ENCODE results near the gene AGPS. TPM values are rescaled to one million over a fixed set of nuclear protein-coding genes. Genes with fewer than 3 reads are reported as not detected.
"Not testable (repeated sequence)": the region's sequence is repeated elsewhere in the genome, so short reads cannot be mapped to it uniquely, and the experiment has no call there.

AGPS gene
- polyA plus RNA-seq, 3 donors, result 7.1 to 26.9 (median 16.7) TPM

- H3K36me3 ChIP-seq (replicated peaks in 1 of 2; ENCODE audit: control insufficient read depth in 1 of 2, insufficient read depth in 2 of 2, low read length in 2 of 2); H3K36me3 Mint-ChIP-seq; DNase-seq; H3K27ac Mint-ChIP-seq; H2AFZ ChIP-seq (ENCODE audit: insufficient read depth, low read depth, low read length, poor library complexity, severe bottlenecking); H3K79me2 ChIP-seq (ENCODE audit: insufficient read depth, low read length); intact Hi-C loops (cut with micrococcal nuclease); H4K20me1 ChIP-seq (ENCODE audit: insufficient read depth, low read length); H3K4me1 ChIP-seq (ENCODE audit: control insufficient read depth in 1 of 2, insufficient read depth in 2 of 2, low read length in 2 of 2); H3K27me3 ChIP-seq (ENCODE audit: control insufficient read depth in 2 of 2, insufficient read depth in 2 of 2, low read length in 2 of 2); H3K9me3 ChIP-seq (replicated peaks in 1 of 2; ENCODE audit: control insufficient read depth in 1 of 2, insufficient read depth in 1 of 2, low read length in 2 of 2); H3K4me3 ChIP-seq (replicated peaks in 1 of 3; ENCODE audit: low read depth in 2 of 3, low read length in 3 of 3); H3K4me2 ChIP-seq (replicated peaks; ENCODE audit: extremely low read depth, low read length, poor library complexity, severe bottlenecking); H3K27me3 Mint-ChIP-seq (ENCODE audit: low read depth in 3 of 3); H3K4me3 Mint-ChIP-seq; H3K9ac ChIP-seq (ENCODE audit: insufficient read depth, low read length, poor library complexity, severe bottlenecking); H3K4me1 Mint-ChIP-seq; H3K27ac ChIP-seq (ENCODE audit: low read depth in 1 of 2, low read length in 2 of 2): not testable (repeated sequence)
- WGBS (ENCODE audit: insufficient coverage), result no CpG with 5 or more reads among the region's 1 CpG
- peaks cover 17 to 37% (median 26%) of the 10 kb centered on the region in 7 donors for H3K9me3 Mint-ChIP-seq
Observed at GRCh38 chr2:177368023-177368422, 24.6 kb upstream of the AGPS start.

GRCh38 chr2:177379354-177379753 is 13.2 kb upstream of the AGPS start:
- Histone ChIP-seq H3K4me1 (ENCODE audit: control insufficient read depth in 1 of 2, insufficient read depth in 2 of 2, low read length in 2 of 2) (peaks cover 0 to 4% of the 10 kb centered on the region in 2 donors), H3K9ac (ENCODE audit: insufficient read depth, low read length, poor library complexity, severe bottlenecking) (no peak overlapping the region), H3K4me3 (replicated peaks in 1 of 3; ENCODE audit: low read depth in 2 of 3, low read length in 3 of 3) (no peak overlapping the region), H3K4me2 (replicated peaks; ENCODE audit: extremely low read depth, low read length, poor library complexity, severe bottlenecking) (no peak overlapping the region), H3K27me3 (ENCODE audit: control insufficient read depth in 2 of 2, insufficient read depth in 2 of 2, low read length in 2 of 2) (no peaks in the 10 kb centered on the region), H3K27ac (ENCODE audit: low read depth in 1 of 2, low read length in 2 of 2) (no peak overlapping the region), H3K9me3 (replicated peaks in 1 of 2; ENCODE audit: control insufficient read depth in 1 of 2, insufficient read depth in 1 of 2, low read length in 2 of 2) (no peaks in the 10 kb centered on the region), H3K79me2 (ENCODE audit: insufficient read depth, low read length) (no peaks in the 10 kb centered on the region), H2AFZ (ENCODE audit: insufficient read depth, low read depth, low read length, poor library complexity, severe bottlenecking) (no peak overlapping the region), H3K36me3 (replicated peaks in 1 of 2; ENCODE audit: control insufficient read depth in 1 of 2, insufficient read depth in 2 of 2, low read length in 2 of 2) (peaks cover 8 to 12% of the 10 kb centered on the region in 2 donors), H4K20me1 (ENCODE audit: insufficient read depth, low read length) (no peaks in the 10 kb centered on the region)
- peaks cover 10% of the 10 kb centered on the region for H3K4me1 Mint-ChIP-seq
- peaks cover 0 to 3% (median 0%) of the 10 kb centered on the region in 7 donors for H3K9me3 Mint-ChIP-seq
- TF ChIP-seq CTCF (IDR thresholded peaks at IDR 0.05), result no peak
- peaks cover 9 to 16% of the 10 kb centered on the region in 2 donors for H3K36me3 Mint-ChIP-seq
- peak overlapping the region in 2 of 7 donors; percentile 8 to 46 for H3K27ac Mint-ChIP-seq
- intact Hi-C loops (cut with micrococcal nuclease), result no loop called here
- no peaks in the 10 kb centered on the region for H3K27me3 Mint-ChIP-seq (ENCODE audit: low read depth in 3 of 3)
- 100% methylated on average over 2 of the region's 4 CpGs for WGBS (ENCODE audit: insufficient coverage)
- H3K4me3 Mint-ChIP-seq, result no peak overlapping the region
- no peak for DNase-seq

All from CD14-positive monocyte (primary cell).